NCI-H1694 treated with DMSO at 0.1 percent for 48 hours (cell line): ENCODE data around the gene ZNF429.
"Not testable (repeated sequence)": the region's sequence is repeated elsewhere in the genome, so short reads cannot be mapped to it uniquely, and the experiment has no call there.

Source experiments
- DNase-seq: peaks from one replicate; lab custom pipeline; 2025; lab: John Stamatoyannopoulos, UW

Gene ZNF429

DNA sequence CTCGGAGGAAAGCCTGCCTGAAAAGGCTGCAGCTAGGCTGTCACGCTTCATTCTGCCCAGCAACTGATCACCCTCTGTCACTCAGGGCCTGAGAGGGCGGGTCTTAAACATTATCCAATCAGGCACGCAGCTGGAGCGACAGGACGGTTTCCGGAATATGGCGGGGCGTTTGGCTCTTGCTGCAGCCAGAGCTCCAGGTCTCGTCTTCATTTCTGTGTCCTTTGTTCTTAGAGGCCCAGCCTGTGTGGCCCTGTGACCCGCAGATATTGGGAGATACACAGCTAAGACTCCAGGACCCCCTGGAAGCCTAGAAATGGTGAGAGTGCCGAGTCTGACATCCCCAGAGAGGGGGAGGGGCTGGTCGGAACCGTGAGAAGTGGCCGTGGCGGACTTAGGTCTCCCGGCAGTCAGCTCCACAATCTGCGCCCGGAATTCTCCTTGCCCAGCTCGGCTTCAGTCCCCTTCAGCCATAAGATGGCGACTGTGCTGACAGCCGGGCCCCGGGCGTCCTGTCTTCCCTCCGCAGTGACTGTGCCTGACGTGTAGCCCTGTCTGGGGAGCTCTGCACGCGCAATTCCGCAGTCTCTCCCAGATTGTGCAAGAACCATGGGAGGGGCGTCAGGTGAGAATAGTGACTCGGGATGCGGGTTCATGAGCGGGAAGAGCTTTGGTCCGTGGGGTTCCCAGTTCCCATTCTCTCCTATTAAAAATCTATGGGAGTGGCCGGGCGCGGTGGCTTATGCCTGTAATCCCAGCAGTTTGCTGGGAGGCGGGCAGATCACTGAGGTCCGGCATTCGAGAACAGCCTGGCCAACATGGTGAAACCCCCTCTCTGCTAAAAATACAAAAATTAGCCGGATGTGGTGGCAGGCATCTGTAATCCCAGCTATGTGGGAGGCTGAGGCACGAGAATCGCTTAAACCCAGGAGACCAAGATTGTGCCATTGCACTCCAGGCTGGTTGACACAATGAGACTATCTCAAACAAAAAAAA lies at the start of gene ZNF429:
TSS of gene ZNF429 (plus strand) at position 144 of the 993 bp plus-strand sequence. CDS start at position 314, 170 bp downstream.
- DNase-seq: peak; percentile 60

GRCh38 chr19:21460686-21461085 lies 44.7 kb upstream of the ZNF429 start:
- DNase-seq: no peak

GRCh38 chr19:21462540-21462939 lies 42.9 kb upstream of the ZNF429 start:
- DNase-seq: no peak

- no peak for DNase-seq
These were observed 41.8 kb upstream of the ZNF429 start for GRCh38 chr19:21463449-21464105.

DNA sequence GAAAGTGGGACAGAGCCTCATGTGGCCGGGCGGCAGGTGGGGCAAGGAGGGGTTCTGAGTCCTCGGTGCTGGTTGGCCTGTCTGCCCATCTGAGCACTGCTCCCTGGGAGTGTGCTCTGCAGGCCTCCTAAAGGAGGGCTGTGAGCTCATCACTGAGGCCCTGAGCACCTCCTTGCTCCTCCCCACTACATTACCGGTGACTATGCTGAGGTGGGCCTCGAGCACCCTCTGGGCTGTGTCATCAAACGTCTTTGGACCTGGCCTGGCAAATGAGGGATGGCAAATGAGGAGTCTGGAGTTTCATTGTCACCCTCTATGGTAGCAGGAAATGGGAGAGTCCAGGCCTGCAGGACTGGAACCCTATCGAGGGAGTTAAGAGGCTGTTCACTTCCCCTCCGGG lies 38.8 kb upstream of the ZNF429 start:
- no peak for DNase-seq

DNA sequence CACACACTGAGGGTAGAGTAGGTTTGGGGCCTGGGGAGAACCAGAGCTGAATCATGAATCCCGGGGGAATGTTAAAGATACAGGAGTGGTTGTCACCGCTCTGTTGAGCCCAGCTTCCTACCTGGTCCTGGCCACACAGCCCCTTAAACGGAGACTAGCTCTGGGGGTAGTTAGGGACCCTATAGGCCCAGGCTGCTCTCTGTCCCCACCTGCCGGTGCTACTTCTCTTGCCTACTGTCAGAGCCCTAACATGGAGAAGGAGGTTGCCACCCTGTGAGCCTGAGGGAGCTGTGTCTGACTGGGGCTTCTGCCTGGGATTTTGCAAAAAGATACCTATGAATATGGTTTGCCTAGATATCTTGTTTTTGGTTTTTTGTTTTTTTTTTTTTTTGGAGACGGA lies 36.6 kb upstream of the ZNF429 start:
- DNase-seq: no peak

- DNase-seq: no peak
These were observed 32.9 kb upstream of the ZNF429 start for GRCh38 chr19:21472507-21472906.

GRCh38 chr19:21474671-21475181 lies 30.7 kb upstream of the ZNF429 start:
- no peak for DNase-seq

DNA sequence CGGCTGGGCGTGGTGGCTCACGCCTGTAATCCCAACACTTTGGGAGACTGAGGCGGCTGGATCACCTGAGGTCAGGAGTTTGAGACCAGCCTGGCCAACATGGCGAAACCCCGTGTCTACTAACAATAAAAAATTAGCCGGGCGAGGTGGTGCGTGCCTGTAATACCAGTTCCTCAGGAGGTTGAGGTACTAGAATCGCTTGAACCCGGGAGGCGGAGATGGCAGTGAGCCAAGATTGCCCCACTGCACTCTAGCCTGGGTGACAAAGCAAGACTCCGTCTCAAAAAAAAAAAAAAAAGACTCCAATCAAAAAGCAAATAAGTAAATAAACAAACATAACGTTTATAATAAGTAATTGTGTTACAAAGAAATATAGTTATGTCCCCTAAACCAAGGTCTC lies 23.0 kb upstream of the ZNF429 start:
- not testable (repeated sequence) for DNase-seq

DNA sequence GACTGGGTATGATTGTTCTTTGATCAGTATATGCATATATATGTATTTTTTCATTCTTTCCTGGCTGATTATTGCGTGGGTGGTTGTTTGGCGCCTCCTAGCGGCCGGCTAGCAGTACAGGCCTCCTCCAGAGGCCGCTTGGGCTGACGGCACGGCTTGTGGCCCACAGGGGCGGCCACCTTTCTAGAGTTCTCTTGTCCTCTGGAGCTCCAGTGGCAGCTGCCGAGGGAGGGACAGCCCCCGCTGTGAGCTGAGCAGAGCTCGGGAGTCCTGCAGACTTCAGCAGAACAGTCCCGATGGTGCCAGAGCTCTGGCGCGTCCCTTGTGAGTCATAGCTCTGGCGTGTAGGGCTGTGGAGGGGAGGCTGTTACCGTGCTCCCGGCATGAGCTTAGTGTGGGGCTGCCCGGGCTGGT lies 22.5 kb upstream of the ZNF429 start:
- DNase-seq: peak; percentile 27

DNA sequence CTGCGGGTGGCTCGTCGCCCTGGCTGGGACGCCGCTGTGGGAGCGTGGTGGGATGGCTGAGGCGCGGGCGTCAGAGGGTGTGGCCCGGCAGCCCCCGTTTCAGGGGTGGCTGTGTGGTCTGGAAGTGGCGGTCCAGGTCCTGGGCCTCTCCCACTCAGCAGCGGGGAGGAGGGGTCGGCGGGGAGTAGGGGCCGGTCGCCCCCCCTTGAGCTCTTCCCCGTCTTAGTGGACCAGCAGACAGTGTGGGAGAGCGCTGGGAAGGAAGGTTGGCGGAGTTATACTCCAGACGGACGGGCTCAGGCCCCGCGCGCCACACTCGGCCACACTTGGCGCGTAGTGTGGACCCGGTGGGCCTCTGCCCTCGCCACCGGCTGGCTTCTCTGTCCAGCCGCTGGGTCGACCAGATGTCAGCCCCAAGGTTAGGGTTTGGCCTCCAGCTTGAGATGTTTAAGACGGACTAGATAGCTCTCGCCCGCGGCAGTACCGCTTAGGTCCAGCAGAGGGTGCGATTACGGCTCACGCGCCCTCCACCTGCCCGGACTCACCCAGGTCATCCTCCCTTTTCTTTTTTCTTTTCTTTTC lies 21.7 kb upstream of the ZNF429 start:
- no peak for DNase-seq

DNA sequence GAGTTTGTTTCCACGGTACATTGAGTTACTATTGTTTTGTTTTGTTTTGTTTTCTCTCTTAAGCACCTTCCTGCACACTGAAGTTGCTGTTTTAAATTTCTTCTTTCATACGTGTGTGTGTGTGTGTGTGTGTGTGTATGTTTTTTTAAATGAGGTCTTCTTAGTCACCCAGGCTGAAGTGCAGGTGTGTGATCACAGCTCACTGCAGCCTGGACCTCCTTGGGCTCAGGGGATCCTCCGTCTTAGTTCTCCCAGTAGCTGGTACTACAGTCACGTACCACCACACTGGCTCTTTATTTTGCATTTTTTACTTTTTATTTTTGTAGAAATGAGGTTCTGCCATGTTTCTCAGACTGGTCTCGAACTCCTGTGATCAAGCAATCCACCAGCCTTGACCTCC lies 20.8 kb upstream of the ZNF429 start:
- no peak for DNase-seq

- DNase-seq: no peak
These were observed 19.5 kb upstream of the ZNF429 start for GRCh38 chr19:21485926-21486325.

- no peak for DNase-seq
These were observed 17.4 kb upstream of the ZNF429 start for GRCh38 chr19:21487969-21488368.

DNA sequence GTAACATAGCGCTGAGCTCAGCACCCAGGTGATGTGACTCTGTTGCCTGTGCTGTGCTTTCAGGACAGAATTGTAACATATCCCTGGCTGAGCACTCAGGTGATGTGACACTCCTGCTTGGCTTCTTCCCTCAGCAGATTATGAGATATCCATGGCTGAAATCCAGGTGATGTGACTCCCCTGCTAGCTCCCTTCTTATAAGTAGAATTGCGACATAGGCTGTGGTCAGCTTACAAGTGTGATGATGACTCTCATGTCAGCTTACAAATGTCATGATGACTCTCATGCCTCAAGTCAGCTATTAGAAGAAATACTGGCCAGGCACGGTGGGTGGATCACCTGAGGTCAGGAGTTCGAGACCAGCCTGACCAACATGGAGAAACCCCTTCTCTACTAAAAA lies 14.3 kb upstream of the ZNF429 start:
- DNase-seq: no peak

DNA sequence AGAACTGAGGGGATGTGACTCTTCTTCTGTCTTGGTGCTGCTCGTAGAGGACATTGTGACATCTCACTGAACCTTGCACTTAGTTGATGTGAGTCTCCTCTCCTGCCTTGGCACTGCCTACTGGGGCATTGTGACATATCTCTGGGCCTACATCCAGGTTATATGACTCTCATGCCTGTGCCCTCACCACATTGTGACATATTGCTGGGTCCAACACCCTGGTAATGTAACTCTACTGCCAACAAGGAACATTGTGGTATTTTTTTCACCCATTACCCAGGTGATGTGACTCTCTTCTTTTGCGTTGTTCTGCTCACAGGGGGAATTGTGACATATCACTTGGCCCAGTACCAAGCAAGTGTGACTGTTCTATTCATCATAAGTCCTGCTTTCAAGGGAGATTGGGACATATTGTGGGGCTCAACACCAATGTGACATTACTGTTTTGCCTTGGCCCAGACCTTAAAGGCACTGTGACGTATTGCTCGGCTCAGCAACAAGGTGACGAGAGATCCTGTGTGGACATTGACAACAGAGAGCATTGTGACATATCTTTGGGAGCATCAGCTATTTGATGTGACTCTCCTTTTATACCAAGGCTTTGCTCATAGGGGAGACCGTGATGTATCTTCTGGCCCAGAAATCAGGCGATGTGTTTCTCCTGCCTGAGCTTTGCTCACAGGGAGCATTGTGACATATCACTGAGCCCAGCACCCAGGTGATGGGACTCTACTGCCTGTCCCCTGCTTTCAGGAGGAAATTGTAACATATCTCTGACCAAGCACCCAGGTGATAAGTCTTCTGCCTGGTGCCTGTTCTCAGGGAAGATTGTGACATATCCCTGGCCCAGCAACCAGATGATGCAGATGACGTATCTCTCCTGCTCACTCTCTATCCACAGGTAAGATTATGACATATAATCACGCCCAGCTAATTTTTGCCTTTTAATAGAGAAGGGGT lies 12.2 kb upstream of the ZNF429 start:
- DNase-seq: no peak

DNA sequence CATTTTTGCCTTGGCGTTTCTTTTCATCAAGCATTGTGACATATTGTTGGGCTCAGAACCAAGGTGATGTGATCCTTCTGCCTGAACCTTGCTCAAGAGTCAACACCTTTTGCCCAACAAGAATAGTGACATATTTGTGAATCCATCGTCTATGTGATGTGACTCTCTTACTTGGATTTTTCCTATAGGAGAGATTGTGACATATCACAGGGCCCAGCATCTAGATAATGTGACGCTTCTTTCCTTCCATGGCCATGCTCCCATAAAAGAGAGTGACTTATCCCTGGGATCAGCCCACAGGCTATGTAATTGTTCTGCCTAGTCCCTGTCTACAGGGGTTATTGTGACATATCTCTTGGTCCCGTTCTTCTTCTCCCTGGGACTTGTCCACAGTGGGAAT lies 8.5 kb upstream of the ZNF429 start:
- DNase-seq: no peak

GRCh38 chr19:21498651-21499050 lies 6.8 kb upstream of the ZNF429 start:
- no peak for DNase-seq

- no peak for DNase-seq
These were observed 2.8 kb downstream of the ZNF429 start for GRCh38 chr19:21508198-21508597.

- DNase-seq: not testable (repeated sequence)
These were observed 5.7 kb downstream of the ZNF429 start for GRCh38 chr19:21511058-21511457.

DNA sequence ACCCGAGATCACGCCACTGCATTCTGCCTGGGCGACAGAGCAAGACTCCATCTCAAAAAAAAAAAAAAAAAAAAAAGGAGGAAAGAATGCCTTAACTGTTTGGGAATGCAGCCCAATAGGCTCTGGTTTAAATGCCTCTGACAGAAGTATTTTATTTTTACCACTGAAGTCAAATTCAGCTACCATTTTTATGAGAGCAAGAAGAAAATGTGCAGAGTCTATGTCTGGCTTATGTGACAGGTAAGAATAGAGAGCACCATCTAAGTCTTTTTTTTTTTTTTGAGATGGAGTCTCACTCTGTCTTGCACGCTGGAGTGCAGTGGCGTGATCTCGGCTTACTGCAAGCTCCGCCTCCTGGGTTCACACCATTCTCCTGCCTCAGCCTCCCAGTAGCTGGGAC lies 7.2 kb downstream of the ZNF429 start:
- not testable (repeated sequence) for DNase-seq
